Keratinocyte (primary cell): ENCODE results near the gene ZHX3.

Source experiments
- CTCF ChIP-seq, 3 experiments: IDR thresholded peaks in 1 of 3; conservative IDR thresholded peaks in 1 of 3; optimal IDR thresholded peaks in 1 of 3; 2 replicates in 2 of 3; 3 replicates in 1 of 3; pipeline versions ENCODE3 to v1.5.1; 2011; ENCODE audit warnings: low read length in 3 of 3, mild to moderate bottlenecking in 3 of 3, moderate library complexity in 2 of 3, control low read depth in 1 of 3, inconsistent platforms in 1 of 3; ENCODE audit not compliant: insufficient read depth in 2 of 3; ENCODE audit errors: extremely low read depth in 1 of 3
- EZH2 ChIP-seq: IDR thresholded peaks from one replicate; pipeline ENCODE4 v1.6.1; 2012; ENCODE audit warnings: inconsistent platforms, mild to moderate bottlenecking, low read length, moderate library complexity

- TF ChIP-seq CTCF (optimal IDR thresholded peaks at IDR 0.05 in 1 of 3, IDR thresholded peaks at IDR 0.05 in 1 of 3, conservative IDR thresholded peaks at IDR 0.05 in 1 of 3; ENCODE audit: extremely low read depth in 1 of 3, insufficient read depth in 2 of 3, low read length in 3 of 3) (no peak), EZH2 (no peak)
Observed at GRCh38 chr20:41178904-41179432, 138.6 kb downstream of the ZHX3 start.
